Muscle layer of colon (tissue), 2 donors: ENCODE data around the gene PDGFD.

Experiments
- H3K27ac ChIP-seq: one replicate; pipeline ENCODE4 v1.7.0; 2013; ENCODE audit warnings: low read depth, mild to moderate bottlenecking, low read length, moderate library complexity
- H3K27me3 ChIP-seq, 2 donors: one replicate each; pipeline ENCODE4 v1.7.0; 2013; ENCODE audit warnings: low read length in 2 of 2, mild to moderate bottlenecking in 2 of 2; ENCODE audit not compliant: insufficient read depth in 2 of 2, control insufficient read depth in 1 of 2
- H3K36me3 ChIP-seq: one replicate; pipeline ENCODE4 v1.7.0; 2013; ENCODE audit warnings: mild to moderate bottlenecking, low read length; ENCODE audit not compliant: insufficient read depth
- H3K4me1 ChIP-seq: one replicate; pipeline ENCODE4 v1.7.0; 2013; ENCODE audit warnings: mild to moderate bottlenecking, low read length; ENCODE audit not compliant: insufficient read depth
- H3K4me3 ChIP-seq, 2 donors: one replicate each; pipeline ENCODE4 v1.7.0; 2013; ENCODE audit warnings: low read length in 2 of 2, low read depth in 1 of 2, mild to moderate bottlenecking in 1 of 2, moderate library complexity in 1 of 2
- H3K9ac ChIP-seq: one replicate; pipeline ENCODE4 v1.7.0; 2013; ENCODE audit warnings: low read length
- H3K9me3 ChIP-seq: one replicate; pipeline ENCODE4 v1.7.0; 2013; ENCODE audit warnings: mild to moderate bottlenecking, low read length
- donor health status: abdominal sarcoma.
- donor health status: Adenocarcinoma of cecum.

PDGFD gene

DNA sequence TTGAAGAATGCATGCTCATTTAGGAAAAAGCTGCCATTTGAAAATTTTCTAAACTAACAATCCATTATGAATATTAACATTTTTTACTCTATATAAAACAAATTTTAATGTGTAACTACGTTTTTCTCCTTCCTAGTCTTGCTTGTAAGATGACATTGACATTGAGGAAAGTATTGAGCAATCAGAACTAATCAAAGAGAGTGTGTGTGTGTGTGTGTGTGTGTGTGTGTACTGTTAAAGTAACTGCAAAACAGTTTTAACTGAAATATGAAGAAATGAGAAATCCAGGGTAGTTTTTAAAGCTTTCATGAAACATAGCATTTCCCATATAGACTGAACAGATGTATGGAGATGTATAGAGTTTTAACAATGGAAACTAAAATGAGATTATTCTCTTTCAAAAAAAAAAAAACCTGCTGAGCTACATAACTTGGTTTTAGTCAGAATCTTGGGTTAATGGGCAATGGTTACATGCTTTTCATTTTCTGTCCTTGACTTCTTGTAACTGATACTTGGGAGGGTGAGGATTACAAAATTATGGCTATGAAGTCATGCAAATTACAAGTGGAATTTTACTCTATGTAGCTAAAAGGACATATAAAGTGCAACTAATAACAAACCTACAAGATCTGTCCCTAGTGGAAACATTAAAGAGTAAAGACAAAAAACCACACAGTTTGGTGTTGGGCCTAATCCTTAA lies 2.0 kb downstream of the PDGFD start:
- H3K27ac ChIP-seq: no peak overlapping the region
- no peak overlapping the region for H3K4me3 ChIP-seq
- no peak overlapping the region for H3K9ac ChIP-seq
- no peaks in the 10 kb centered on the region for H3K36me3 ChIP-seq
- no peaks in the 10 kb centered on the region for H3K9me3 ChIP-seq
- H3K27me3 ChIP-seq: no peaks in the 10 kb centered on the region
- H3K4me1 ChIP-seq: no peaks in the 10 kb centered on the region

DNA sequence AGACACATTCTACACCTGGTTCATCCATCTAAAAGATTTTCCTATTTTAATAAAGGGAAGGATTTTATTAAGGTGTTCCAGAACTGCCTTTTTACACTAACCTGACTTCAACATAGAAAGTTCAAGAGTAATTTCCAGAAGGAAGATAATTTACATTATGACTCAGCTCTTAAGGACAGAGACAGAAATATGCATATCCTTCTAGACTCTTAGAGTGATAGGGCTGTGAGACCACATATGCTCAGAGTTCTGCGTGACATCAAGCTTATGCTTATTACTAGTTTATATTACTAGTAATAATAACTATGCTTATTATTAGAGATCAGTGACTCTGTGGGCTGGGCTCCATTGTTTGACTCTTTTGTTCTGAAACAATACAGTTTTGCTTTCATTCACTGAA lies 4.6 kb downstream of the PDGFD start:
- Histone ChIP-seq H3K9me3 (no peaks in the 10 kb centered on the region), H3K27me3 (no peaks in the 10 kb centered on the region), H3K36me3 (no peaks in the 10 kb centered on the region), H3K4me1 (no peaks in the 10 kb centered on the region), H3K27ac (no peak overlapping the region), H3K9ac (no peak overlapping the region), H3K4me3 (no peak overlapping the region)

- Histone ChIP-seq H3K4me1 (no peaks in the 10 kb centered on the region), H3K4me3 (no peak overlapping the region), H3K9ac (no peak overlapping the region), H3K27ac (no peak overlapping the region), H3K36me3 (no peaks in the 10 kb centered on the region), H3K9me3 (no peaks in the 10 kb centered on the region), H3K27me3 (no peaks in the 10 kb centered on the region)
Observed at GRCh38 chr11:104155375-104155774, 8.6 kb downstream of the PDGFD start.

DNA sequence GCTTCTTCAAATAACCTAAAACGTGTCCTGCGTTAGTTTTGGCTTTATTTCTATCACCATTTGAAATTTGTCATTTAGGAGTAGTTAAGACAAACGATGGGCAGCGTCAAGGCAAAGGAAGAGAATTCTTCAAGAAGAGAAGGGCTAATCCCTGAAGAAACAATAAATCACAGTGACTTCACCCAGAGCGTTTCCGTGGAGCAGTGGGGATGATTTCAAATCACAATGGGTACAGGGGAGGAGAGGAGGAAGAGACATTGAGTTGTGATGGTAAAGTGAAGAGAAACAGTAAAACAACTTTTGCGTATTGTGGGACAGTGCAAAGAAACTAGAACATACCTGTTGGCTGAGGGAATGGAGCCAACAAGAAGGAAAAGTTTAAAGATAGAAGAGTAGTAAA lies 9.7 kb downstream of the PDGFD start:
- Histone ChIP-seq H3K27ac (no peak overlapping the region), H3K4me1 (no peaks in the 10 kb centered on the region), H3K9ac (no peak overlapping the region), H3K9me3 (no peaks in the 10 kb centered on the region), H3K27me3 (no peaks in the 10 kb centered on the region), H3K36me3 (no peaks in the 10 kb centered on the region), H3K4me3 (no peak overlapping the region)

GRCh38 chr11:104152941-104153505 lies 10.9 kb downstream of the PDGFD start:
- no peaks in the 10 kb centered on the region for H3K36me3 ChIP-seq
- no peaks in the 10 kb centered on the region for H3K27me3 ChIP-seq

GRCh38 chr11:104151404-104152204 lies 12.3 kb downstream of the PDGFD start:
- no peaks in the 10 kb centered on the region for H3K9me3 ChIP-seq
- no peaks in the 10 kb centered on the region for H3K36me3 ChIP-seq
- H3K9ac ChIP-seq: no peak overlapping the region
- no peaks in the 10 kb centered on the region for H3K27me3 ChIP-seq
- H3K4me1 ChIP-seq: no peaks in the 10 kb centered on the region
- H3K27ac ChIP-seq: no peak overlapping the region
- H3K4me3 ChIP-seq: no peak overlapping the region

More at GRCh38 chr11:104152941-104153505, 10.9 kb downstream of the PDGFD start:
- Histone ChIP-seq H3K27ac (no peak overlapping the region), H3K9ac (no peak overlapping the region), H3K9me3 (no peaks in the 10 kb centered on the region), H3K4me3 (no peak overlapping the region), H3K4me1 (no peaks in the 10 kb centered on the region)

GRCh38 chr11:104148706-104149105 lies 15.2 kb downstream of the PDGFD start:
- Histone ChIP-seq H3K27ac (no peak overlapping the region), H3K4me1 (no peaks in the 10 kb centered on the region), H3K27me3 (no peaks in the 10 kb centered on the region), H3K4me3 (no peak overlapping the region), H3K9me3 (no peaks in the 10 kb centered on the region), H3K9ac (no peak overlapping the region), H3K36me3 (no peaks in the 10 kb centered on the region)

- Histone ChIP-seq H3K4me3 (no peak overlapping the region), H3K27me3 (no peaks in the 10 kb centered on the region), H3K4me1 (no peaks in the 10 kb centered on the region), H3K9me3 (no peaks in the 10 kb centered on the region), H3K36me3 (no peaks in the 10 kb centered on the region), H3K27ac (no peak overlapping the region), H3K9ac (no peak overlapping the region)
Observed at GRCh38 chr11:104148074-104148473, 15.9 kb downstream of the PDGFD start.

GRCh38 chr11:104146943-104147342 lies 17.0 kb downstream of the PDGFD start:
- no peak overlapping the region for H3K4me3 ChIP-seq
- no peaks in the 10 kb centered on the region for H3K27me3 ChIP-seq
- no peaks in the 10 kb centered on the region for H3K9me3 ChIP-seq
- H3K36me3 ChIP-seq: no peaks in the 10 kb centered on the region
- no peaks in the 10 kb centered on the region for H3K4me1 ChIP-seq
- no peak overlapping the region for H3K9ac ChIP-seq
- H3K27ac ChIP-seq: no peak overlapping the region

DNA sequence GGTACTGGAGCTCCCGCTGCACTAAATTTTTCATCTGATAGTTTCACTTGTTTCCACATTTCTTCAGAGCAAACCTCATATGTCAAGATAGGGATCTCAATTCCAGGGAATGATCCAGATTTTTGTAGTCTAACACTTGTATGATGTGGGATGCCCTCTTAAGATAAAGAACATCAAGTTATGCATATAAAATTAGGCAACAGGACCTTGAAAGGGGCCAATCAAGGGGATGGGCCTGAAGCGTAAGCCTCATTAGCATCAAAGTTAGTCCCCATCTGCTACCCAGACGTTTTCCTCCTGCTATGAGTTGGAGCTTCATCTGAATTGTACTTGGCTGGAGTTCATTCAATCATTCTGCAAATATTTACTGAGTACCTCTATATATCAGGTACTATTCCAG lies 17.5 kb downstream of the PDGFD start:
- H3K9me3 ChIP-seq: no peaks in the 10 kb centered on the region
- no peak overlapping the region for H3K9ac ChIP-seq

GRCh38 chr11:104145062-104145461 lies 18.9 kb downstream of the PDGFD start:
- H3K27me3 ChIP-seq: no peaks in the 10 kb centered on the region
- no peaks in the 10 kb centered on the region for H3K9me3 ChIP-seq
- no peaks in the 10 kb centered on the region for H3K36me3 ChIP-seq

More for the DNA sequence above, 17.5 kb downstream of the PDGFD start:
- no peaks in the 10 kb centered on the region for H3K36me3 ChIP-seq
- no peak overlapping the region for H3K27ac ChIP-seq
- no peaks in the 10 kb centered on the region for H3K4me1 ChIP-seq
- no peak overlapping the region for H3K4me3 ChIP-seq
- no peaks in the 10 kb centered on the region for H3K27me3 ChIP-seq

More at GRCh38 chr11:104145062-104145461, 18.9 kb downstream of the PDGFD start:
- H3K4me1 ChIP-seq: no peaks in the 10 kb centered on the region
- no peak overlapping the region for H3K4me3 ChIP-seq
- no peak overlapping the region for H3K9ac ChIP-seq
- H3K27ac ChIP-seq: no peak overlapping the region
